ENCODE results near the gene ADCYAP1.

DNA sequence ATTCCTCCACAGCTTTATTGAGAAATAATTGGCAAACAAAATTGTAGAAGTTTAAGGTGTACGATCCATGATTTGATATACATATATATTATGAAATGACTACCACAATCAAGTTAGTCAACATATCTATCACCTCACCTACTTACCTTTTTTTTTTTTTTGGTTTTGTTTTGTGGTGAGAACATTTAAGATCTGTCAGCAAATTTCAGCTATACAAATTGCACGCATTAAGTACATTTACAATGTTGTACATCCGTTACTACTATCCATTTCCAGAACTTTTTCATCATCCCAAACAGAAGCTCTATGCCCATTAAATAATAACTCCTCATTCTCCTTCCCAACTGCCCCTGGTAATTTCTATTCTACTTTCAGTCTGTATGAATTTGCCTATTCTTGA is 37.4 kb upstream of the ADCYAP1 start:
- TF ChIP-seq, protein P1, sequence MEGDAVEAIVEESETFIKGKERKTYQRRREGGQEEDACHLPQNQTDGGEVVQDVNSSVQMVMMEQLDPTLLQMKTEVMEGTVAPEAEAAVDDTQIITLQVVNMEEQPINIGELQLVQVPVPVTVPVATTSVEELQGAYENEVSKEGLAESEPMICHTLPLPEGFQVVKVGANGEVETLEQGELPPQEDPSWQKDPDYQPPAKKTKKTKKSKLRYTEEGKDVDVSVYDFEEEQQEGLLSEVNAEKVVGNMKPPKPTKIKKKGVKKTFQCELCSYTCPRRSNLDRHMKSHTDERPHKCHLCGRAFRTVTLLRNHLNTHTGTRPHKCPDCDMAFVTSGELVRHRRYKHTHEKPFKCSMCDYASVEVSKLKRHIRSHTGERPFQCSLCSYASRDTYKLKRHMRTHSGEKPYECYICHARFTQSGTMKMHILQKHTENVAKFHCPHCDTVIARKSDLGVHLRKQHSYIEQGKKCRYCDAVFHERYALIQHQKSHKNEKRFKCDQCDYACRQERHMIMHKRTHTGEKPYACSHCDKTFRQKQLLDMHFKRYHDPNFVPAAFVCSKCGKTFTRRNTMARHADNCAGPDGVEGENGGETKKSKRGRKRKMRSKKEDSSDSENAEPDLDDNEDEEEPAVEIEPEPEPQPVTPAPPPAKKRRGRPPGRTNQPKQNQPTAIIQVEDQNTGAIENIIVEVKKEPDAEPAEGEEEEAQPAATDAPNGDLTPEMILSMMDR (optimal IDR thresholded peaks at IDR 0.05 in 1 of 3, IDR thresholded peaks at IDR 0.05 in 1 of 3, conservative IDR thresholded peaks at IDR 0.05 in 1 of 3; ENCODE audit: extremely low read depth in 1 of 3, insufficient read depth in 2 of 3, low read length in 3 of 3), result no peak
- no peak for TF ChIP-seq EZH2 (IDR thresholded peaks at IDR 0.05; ENCODE audit: low read length)

Measured in keratinocyte (primary cell).